GM23248 (cell line): ENCODE results near the gene ARHGAP19.

ENCODE experiments used
- EZH2 ChIP-seq: fragments of 200-600 bp; sonication (generic); IDR thresholded peaks from 2 replicates; pipeline ENCODE4 v1.6.1; 2018; ENCODE audit warnings: antibody characterized with exemption, mild to moderate bottlenecking; ENCODE audit not compliant: insufficient read depth, poor library complexity, severe bottlenecking
- EZH2phosphoT487 ChIP-seq: fragments of 200-600 bp; sonication (generic); IDR thresholded peaks from 2 replicates; pipeline ENCODE4 v1.6.1; 2018; ENCODE audit warnings: antibody characterized with exemption, moderate library complexity, mild to moderate bottlenecking, low read depth; ENCODE audit not compliant: insufficient read depth

DNA sequence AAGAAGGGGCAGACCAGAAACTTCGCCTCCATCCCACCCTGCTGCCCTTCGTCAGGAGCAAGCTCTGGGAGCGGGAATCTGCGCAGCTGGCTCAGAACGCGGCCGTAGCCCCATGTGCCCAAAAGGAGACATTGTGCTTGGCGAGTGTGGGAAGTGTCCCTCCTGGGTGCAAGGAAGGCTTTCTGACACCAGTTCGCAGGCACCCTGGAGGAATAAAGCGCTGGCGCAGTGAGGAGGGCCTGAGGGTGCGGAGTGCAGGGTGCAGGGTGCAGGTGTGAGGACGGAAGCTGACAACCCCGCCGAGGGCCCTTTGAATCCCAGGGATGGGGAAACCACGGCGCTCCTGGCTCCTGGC lies 107.5 kb downstream of the ARHGAP19 start:
- no peak for TF ChIP-seq EZH2phosphoT487
- no peak for TF ChIP-seq EZH2
